GM21390 (cell line): ENCODE results near the gene IRF4.

Experiments used
- ATAC-seq: cut with Tn5 transposase; IDR thresholded peaks from one replicate; pipeline ENCODE4 v1.9.1; 2021; ENCODE audit not compliant: unreplicated experiment

The IRF4 gene

DNA sequence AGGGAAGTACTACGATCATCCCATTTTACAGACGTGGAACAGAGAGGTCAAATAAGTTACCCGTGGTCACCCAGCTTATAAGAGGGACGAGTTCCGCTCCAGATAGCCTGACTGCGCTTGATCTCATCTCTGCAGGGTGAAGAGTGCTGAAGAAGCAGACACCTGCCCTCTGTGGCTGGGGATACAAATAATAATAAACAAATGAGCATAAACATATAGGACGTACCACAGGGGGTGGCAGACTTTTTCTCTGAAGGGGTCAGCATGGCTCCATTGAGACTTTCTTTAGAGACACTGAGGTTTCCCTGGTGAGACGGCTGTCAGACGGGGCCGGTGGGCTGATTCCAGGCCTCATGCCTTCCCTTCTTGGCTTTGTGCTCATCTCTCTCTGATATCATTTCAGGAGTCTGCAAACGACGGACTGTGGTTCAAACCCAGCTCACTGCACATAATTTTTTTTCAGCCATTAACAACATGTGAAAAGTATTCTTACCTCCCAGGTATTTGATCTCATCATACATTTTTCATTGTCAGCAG lies 47.1 kb downstream of the IRF4 start:
- no peak for ATAC-seq

DNA sequence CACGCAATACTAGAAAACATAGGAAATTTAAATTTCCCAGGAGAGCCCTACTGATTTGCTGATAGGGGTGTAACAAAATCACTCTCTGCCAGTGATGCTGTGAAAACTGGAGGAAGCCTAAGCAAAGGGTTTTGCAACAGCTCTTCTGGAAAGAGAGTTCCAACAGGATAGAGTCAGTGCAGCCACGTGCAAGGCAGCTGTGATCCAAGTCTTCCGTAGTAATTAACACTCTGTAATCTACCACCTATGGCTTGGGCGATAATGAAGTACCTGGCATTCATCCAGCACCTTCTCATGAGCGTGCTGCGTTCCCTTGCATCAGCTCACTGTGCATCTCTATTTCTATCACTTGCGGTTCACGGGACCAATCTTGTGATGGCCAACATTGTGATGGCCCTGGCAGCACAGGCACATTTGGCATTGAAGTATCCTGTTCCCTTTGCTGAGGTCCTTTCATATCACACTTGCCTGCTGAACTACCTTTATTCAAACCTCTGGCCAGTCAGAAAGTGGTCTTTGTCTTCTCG lies 48.2 kb downstream of the IRF4 start:
- ATAC-seq, result no peak

DNA sequence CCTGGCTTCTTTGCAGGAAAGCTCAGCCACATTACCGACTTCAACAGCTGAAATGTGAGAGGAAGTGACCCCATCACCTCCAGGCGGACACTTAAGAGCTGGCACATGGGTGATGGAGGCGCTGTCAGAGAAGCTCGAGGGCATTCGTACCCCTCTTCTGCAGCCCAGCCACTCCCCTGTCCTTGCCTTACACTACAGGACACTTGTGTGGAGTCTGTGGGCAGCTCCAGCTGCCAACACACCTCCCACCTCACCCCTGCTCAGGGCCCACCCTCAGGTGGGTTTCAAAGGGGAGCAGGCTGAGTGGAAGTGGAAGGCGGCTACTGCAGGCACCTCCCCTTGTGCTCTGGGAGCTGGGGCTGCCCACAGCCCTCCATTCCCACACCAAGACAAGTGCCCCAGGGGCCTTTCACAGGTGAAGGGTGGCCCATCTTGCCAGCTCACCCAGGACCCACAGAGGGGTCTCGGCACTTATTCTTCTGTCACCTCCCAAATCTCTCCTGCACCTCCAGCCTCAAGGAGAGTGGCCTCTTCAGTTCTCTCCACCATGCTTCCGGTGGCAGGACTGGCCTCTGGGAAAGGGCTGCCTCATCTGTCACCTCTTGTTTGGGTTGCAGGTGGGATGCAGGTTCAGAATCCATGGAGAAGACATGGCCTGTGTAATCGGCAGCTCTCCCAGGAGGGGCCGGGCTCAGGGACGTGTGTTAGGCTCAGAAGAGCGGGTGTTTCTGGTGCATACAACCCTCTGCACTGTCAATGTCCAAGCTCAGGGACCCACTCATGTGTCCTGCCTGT lies 49.8 kb downstream of the IRF4 start:
- ATAC-seq, result no peak

DNA sequence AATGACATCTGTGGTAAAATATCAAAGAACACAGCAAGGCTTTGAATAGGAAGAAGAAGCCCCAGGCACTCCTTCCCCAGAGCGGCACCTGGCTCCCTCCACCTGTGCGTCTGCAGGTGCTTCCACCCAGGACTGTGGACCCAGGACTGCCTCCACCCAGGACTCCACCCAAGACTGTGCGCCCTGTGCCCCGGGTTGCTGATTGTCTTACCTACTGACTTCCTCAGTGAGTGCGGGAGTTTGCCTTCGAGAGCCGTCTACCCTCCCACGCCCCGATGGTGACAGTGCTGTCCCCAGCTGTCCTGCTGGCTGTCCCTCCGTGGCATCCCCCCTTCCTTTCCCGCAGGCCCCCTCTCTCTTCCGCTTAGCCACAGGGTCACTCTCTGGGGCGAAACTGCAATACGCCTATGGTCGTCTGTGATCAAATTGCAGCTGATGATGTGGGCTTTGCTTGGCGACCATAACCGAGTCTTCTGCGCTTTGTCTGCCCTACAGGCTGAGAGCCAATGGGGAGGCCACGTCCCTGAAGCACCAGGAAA lies 52.1 kb downstream of the IRF4 start:
- ATAC-seq, result no peak

DNA sequence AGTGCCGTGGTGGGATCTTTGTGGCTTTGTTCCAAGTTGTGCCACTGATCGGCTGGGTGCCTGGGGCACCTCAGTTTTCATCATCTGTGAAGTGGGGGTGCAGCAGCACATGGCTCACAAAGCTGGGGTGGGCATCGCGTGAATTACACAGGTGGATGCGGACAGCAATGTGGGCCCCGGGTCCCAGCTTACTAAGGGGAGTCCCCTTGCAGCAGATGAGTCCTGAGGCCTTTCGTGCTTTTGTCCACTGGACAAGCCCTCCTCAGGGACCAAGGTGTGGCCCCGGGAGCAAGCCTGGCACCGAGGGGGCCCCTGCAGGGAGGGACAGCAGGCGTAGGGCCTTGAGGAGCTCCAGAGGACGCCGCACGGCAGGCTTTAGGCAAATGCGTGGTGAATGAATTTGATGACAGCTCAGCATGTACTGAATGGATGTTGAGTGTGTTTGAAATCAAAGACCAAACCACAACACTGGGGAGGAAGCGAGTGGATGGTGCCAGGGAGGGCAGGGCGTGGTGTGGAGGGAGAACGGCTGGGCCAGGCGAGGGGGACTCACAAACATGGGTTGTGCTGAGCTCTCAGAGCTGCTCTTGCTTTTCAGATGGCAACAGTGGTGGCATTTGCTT lies 53.2 kb downstream of the IRF4 start:
- ATAC-seq, result no peak

DNA sequence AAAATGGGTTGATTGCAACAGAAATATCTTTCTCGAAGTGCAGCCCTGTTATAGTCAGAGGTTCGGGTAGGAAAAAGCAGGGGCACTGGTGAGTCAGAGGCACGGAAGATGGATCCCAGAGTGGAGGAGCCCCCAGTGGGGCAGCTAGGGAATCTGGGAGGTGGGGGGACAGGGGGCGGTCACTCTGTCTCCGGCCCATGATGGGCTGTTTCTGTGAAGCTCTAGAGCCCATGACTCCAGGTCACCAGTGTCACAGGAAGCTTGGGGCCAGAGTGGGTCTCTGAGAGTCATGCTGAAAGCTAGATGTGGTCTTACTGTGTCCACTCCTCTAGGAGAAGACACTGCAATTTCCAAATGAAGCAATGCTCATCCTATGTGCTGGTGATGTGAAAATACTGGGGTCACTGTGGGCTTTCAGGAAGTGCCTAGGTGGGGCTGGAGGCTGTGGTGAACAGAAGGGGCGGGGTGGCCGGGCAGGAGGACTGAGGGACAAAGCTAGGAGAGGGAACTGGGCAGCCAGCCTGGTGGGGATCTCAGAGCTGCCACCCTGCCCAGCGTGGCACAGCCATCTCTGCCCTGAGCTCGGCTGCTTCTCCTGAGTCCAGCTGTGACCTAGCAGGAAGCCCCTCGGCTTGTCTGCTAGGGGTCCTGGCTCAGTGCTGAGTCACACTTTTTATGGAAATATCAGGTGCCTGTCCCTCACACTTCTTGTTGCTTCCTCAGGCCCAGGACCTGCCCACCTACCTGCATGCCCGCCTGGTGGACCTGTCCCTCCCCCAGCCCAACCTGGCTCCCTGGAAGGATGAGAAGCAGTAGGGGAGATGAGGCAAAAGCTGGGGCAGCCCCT lies 54.2 kb downstream of the IRF4 start:
- ATAC-seq, result no peak

DNA sequence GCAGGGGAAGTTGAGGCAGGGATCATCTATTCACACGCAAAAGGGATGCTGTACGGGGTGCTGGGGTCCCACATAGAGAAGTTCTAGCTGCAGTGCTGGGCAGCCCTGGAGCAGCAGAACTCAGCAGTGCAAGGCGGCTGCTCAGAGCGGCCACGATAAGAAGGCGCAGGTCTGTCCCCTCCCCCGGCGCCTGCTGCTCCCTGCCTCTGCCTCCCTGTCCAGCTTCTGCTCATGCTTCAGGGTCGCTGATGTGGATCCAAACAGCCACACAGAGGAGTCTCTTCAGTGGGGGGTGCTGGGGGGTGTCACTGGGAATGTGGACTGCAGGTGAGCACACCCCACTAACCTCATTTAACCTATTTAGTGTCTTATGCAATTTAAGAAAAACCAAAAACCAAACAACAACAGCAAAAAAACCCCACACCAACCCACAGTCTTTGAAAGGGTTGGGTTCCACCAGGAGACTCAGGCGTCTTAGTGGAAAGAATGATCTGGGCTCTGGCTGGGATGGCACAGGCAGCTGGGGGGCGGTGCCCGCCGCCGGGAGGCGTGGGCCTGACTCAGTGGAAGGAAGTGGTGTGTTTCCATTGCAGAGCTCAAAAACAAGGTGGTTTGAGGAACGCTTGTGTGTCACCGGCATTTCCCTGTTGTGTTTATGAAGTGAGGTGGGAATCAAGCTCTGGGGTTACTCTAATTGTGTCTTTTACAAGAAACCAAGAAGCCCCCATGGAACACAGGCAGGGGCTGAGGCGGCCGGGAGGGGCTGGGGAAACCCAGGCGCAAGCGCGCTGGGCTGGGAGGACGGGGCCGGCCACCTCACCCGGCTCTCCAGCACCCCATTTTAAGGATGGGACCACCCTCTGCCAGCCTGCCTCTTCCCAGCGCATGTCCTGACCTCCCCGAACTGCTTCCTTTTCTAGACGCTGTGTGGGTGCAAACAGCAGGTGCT lies 55.1 kb downstream of the IRF4 start:
- ATAC-seq, result no peak

DNA sequence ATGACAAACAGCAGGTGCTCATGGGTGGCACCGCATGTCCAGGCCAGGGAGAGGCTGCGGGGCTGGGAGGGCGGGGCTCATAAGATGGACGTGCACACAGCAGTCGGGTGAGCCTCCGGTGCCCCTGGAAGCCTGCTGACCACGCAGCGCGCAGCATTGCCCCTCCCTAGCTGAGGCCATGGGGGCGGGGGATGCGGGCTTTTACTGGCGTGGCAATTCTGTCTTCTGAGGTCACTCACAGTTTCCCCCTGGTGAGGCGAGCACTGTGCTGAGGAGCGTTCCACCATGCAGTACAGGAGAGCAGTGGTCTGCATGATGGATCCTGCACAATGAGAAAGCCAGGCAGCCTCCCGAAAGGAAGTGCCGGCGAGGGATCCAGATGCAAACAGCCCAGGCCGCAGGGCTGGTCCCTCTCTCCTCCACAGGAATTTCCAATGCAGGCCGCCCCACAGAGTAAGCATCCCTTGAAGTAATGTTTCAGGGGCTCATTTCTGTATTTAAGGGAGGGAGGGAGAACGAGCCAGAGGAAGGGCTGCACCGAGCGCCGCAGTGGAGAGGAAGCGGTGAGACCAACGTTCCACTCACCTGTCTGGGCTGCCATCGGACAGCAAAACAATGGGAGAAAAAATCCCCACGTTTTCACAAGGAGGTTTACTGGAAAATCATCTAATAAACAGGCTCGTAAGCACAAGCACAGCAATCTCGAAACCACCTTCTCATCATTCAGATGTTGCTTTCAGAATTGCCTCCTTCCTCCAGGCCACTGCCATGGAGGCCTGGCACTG lies 56.0 kb downstream of the IRF4 start:
- no peak for ATAC-seq

DNA sequence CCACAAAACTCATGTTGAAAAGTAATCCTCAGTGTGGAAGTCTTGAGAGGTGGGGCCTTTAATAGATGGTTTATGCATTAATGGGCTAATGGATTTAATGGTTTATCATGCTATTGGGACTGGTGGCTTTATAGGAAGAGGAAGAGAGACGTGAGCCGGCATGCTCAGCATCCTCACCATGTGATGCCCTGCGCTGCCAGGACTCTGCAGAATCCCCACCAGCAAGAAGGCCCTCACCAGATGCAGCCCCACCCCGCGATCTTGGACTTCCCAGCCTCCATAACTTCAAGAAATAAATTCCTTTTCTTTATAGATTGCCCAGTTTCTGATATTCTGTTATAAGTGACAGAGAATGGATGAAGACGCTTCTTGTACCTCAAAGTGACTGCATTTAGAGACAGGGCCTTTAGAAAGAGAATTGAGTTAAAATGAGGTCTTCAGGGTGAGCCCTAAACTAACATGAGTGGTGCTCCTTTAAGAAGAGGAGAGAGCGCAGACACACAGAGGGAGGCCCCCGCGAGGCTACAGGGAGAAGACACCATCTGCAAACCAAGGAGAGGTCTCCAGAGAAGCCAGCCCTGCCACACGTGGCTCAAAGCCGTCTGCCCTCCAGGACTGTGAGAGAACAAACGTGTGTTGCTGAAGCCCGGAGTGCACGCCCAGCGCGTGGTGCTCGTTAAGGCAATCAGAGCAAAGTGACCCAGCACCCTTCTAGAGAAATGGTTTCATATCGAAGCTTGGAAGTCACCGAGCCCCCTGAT lies 56.9 kb downstream of the IRF4 start:
- no peak for ATAC-seq

DNA sequence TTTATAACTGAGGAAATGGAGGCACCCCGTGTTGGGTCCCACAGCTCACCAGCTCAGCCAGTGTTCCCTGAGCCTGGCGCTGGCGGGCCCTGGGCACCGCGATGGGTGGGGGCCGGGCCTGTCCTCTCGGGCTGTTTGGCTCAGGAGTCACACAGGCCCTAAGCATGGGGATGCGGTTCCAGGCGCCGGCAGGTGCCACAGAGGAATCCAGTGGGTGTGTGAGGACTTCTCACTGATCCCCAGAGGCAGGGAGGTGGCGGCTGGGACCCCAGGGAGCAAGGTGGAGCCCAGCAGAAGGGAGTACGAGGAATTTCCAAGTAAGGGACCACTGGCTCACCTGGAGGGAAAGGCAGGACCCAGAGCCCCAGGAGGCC lies 57.5 kb downstream of the IRF4 start:
- ATAC-seq, result no peak

DNA sequence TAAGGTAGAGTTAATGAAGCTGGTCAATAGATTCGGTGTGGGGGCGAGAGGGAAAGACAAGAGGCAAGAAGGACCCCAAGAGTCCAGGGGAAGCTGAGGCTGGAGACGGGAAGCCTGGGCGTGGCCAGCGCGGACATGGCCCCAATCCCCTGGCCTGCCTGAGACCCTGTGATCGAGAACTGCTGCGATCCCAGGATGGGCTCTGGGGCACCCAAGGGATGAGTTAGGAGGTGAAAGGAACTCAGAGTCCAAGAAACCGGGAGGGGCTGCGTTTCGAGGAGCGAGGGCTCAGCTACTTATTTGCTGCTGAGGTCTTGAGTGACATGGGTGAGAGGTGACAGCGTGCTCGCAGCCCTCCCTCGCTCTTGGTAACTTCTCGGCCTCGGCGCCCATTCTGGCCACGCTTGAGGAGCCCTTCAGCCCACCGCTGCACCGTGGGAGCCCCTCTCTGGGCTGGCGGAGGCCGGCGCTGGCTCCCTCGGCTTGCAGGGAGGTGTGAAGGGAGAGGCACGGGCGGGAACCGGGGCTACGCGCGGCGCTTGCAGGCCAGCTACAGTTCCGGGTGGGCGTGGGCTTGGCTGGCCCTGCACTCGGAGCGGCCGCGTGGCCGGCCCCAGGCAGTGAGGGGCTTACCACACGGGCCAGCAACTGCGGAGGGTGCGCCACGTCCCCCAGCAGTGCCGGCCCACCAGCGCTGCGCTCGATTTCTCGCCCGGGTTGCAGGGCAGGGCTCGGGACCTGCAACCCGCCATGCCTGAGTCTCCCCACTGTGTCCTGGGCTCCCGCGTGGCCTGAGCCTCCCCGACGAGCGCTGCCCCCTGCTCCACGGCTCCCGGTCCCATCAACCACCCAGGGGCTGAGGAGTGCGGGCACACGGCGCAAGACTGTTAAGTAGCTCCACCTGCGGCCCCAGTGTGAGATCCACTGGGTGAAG lies 58.2 kb downstream of the IRF4 start:
- no peak for ATAC-seq

DNA sequence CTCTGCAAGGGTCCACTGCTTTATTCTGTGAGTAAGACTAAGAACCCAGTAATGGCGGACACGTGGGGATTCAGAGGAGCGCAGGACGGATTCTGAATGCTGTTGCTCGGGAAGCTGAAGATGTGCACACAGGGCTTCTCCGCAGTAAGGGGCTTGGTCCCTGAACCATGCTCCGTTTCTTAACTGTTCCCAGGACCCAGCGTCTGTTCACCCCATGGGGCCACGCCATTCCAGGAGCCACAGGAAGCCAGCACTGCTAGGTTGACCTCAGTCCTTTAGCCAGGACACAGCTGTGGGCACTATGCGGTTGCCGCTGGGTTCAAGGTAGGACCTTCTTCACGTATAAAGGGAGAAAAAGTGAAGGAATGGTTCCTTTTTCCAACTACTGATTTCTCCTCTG lies 59.8 kb downstream of the IRF4 start:
- ATAC-seq, result no peak

DNA sequence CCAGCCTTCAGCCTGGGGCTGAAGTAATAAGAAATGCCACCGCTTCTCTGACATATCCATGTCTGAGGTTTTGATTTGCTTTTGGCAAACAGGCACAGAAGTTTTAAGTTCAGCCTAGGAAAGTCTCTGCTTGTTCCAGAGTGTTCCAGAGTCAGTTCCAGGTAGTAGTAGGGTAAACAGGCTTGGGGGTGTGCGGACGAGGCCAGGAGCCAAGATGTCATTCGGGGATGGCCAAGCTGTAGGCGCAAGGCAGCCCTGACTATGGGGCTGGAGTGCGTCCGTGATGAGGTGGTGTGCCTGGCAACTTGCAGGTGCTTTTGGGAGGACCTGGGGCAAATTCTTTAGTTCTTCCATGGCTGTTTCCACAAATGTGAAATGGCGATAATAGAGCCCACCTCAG lies 60.3 kb downstream of the IRF4 start:
- ATAC-seq, result no peak

DNA sequence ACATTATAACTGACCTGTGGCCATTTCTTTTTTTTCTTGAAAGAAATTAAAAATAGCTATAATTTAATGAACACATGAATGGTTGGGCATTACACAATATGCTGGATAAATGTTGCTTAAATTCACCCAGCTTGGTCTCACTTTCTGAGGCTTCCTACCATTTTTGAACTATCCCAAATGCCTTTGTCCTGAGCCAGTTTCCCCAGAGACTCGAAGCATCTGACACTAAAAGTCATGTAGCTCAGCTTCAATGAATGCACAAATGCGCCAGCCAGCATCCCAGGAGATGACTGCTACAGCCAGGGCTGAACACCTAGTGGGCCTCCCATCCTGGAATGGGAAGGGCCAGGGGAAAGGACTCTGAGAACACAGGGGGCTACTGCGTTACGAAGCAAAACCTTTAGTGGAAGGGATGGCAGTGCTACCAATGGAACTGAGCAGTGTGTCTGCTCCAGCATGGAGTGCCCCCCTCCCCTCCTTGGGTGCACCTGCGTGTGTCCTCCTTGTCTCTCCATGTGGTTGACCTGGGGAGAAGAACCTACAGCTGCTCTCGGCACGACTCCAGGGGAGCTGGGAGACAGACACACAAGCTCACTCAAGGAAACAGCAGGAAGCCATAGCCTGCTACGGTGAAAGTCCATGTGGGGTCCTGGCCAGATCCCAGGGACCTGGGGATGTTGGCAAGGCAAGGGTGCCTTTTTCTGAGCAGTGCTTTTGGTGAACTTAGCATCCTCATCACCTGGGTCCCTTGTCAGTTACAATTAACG lies 60.9 kb downstream of the IRF4 start:
- ATAC-seq, result no peak

DNA sequence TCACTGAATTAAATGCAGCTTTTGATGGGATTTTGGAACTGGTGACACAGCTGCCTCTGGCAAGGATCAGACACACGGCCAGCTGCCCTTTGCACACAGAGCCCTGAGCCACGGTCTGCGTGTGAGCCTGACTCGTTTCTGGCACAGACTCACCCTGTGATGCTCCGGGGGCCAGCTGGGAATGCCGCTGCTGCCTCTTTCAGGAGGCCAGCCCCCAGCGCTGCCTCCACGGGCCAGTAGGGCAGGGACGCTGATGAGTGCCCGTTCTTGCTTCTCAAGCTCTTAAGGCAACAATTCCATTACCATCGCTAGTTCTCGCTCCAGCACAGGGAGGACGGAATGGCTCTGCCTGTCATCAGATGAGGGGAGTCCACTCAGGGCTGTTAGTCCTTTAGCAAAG lies 61.6 kb downstream of the IRF4 start:
- no peak for ATAC-seq

DNA sequence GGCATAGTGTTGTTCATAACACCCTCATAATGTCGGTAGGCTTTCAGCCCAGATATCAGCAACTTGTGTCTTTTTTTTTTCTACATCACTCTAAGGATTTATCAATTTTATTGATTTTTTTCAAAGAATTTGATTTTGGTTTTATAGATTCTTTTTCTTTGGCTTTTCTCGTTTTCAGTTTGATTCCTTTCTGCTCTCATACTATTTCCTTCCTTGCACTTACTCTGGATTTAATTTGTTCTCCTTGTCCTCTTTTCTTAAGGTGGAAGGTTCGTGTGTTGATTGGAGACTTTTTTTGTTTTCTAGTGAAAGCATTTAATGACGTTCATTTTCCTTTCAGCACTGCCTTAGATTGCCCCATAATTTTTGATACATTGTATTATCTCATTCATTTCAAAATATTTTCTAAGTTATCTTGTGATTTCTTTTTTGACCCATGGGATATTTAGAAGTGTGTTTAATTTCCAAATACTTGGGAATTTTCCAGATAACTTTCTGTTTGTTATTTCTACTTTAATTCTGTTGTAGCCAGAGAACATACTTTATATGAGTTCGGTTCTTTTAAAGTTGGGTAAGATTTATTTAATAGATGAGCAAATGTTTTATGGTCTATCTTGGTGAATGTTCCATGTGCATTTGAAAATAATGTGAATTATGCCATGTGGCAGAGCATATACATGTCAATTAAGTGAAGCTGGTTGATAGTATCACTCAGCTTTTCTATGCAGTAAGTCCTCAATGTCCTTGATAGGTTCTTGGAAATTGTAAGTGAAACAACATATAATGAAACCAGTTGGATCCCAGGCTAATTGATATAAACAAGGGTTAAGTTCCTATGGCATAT lies 62.8 kb downstream of the IRF4 start:
- ATAC-seq, result no peak
